AG04450 (cell line): ENCODE measurements around the gene CA11. TPM values are rescaled to one million over a fixed set of nuclear protein-coding genes. Genes with fewer than 3 reads are reported as not detected.

Experiments
- CTCF ChIA-PET: fragments of 300-600, 350-600 bp; formaldehyde crosslinking; extraction: SDS; loops from one replicate; lab custom pipeline; 2022; ENCODE audit warnings: antibody characterized with exemption, inconsistent platforms; lab: Charles Lee
- POLR2A ChIA-PET: fragments of 350-600 bp; formaldehyde crosslinking; extraction: SDS; loops from one replicate; lab custom pipeline; 2021; ENCODE audit warnings: antibody characterized with exemption, inconsistent platforms; lab: Yijun Ruan, JAX
- DNase-seq: peaks from one replicate; pipeline ENCODE4 v3.0.0-alpha.2; 2011; ENCODE audit warnings: low read depth, low spot score
- H3K27ac ChIP-seq: one replicate; pipeline ENCODE4 v1.5.1; 2012; ENCODE audit warnings: low read depth, low read length, control low read depth
- H3K27me3 ChIP-seq: one replicate; pipeline ENCODE4 v1.6.0; 2012; ENCODE audit warnings: low read length; ENCODE audit not compliant: control insufficient read depth, insufficient read depth
- H3K4me3 ChIP-seq: 2 replicates; pipeline ENCODE4 v1.5.1; 2011; ENCODE audit warnings: mild to moderate bottlenecking, low read depth, low read length, control low read depth
- H3K9me3 ChIP-seq: 2 replicates; pipeline ENCODE4 v1.5.1; 2012; ENCODE audit warnings: low read length; ENCODE audit not compliant: control insufficient read depth, insufficient read depth
- polyA plus RNA-seq: library from polyadenylated mRNA; depleted of rRNA; stranded (reverse); fragments of >200 nt; gene quantifications from 2 replicates; pipeline ENCODE4 v1.2.3, GENCODE V29; 2011
- TF ChIP-seq, protein P1 (sequence below): IDR thresholded peaks from 2 replicates; pipeline ENCODE4 v1.5.1; 2011; ENCODE audit warnings: low read depth, low read length, control low read depth, inconsistent platforms

Gene CA11
- polyA plus RNA-seq, 1 experiment: 3.7 TPM

DNA sequence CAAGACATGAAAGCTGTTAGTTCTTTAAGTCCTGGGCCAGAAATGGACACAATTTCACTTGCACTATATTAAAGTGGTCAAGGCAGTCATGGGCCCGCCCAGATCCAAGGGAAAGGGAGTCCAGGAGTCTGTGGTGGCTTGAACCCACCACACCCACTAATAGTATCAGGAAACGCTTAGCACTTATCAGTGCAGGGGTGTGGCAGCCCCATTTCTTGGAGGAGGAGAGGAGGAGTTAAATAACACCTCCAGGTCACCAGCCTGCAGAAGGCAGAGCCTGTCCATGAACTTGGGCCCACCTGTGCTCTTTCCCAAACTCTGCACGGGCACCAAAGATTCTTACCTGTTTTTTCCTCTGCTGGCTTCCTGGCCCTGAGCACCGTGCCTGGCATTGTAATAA is 32.2 kb upstream of the CA11 start:
- TF ChIP-seq, protein P1, sequence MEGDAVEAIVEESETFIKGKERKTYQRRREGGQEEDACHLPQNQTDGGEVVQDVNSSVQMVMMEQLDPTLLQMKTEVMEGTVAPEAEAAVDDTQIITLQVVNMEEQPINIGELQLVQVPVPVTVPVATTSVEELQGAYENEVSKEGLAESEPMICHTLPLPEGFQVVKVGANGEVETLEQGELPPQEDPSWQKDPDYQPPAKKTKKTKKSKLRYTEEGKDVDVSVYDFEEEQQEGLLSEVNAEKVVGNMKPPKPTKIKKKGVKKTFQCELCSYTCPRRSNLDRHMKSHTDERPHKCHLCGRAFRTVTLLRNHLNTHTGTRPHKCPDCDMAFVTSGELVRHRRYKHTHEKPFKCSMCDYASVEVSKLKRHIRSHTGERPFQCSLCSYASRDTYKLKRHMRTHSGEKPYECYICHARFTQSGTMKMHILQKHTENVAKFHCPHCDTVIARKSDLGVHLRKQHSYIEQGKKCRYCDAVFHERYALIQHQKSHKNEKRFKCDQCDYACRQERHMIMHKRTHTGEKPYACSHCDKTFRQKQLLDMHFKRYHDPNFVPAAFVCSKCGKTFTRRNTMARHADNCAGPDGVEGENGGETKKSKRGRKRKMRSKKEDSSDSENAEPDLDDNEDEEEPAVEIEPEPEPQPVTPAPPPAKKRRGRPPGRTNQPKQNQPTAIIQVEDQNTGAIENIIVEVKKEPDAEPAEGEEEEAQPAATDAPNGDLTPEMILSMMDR: no peak
- POLR2A ChIA-PET: no interaction called here
- peaks cover 3% of the 10 kb centered on the region; the same call in 1 of the 2 replicates for H3K9me3 ChIP-seq
- no peak overlapping the region for H3K4me3 ChIP-seq
- CTCF ChIA-PET: no interaction called here
- DNase-seq: no peak
- peaks cover 7% of the 10 kb centered on the region for H3K27me3 ChIP-seq
- H3K27ac ChIP-seq: no peak overlapping the region

DNA sequence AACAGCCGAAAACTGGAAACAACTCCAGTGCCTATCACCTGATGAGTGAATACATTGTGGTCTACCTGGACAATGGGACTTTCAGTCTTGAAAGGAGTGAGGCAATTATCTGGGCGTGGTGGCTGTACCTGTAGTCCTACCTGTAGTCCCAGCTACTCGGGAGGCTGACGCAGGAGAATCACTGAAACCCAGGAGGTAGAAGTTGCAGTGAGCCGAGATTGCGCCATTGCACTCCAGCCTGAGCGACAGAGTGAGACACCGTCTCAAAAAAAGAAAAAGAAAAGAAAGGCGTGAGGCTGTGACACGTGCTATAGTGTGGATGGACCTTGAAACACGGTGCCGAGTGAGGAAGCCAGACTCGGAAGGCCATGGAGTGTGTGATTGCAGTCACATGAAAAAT is 30.9 kb upstream of the CA11 start:
- H3K27me3 ChIP-seq: peaks cover 10% of the 10 kb centered on the region
- H3K4me3 ChIP-seq: no peak overlapping the region
- ChIA-PET CTCF (no interaction called here), POLR2A (interaction anchor here (0.7 kb wide), 1 partner anchor 10 kb away, joined by 4 read pairs; no protein-coding TSS in a partner anchor)
- H3K27ac ChIP-seq: no peak overlapping the region
- TF ChIP-seq, protein P1: no peak
- peaks cover 3% of the 10 kb centered on the region; the same call in 1 of the 2 replicates for H3K9me3 ChIP-seq
- DNase-seq: no peak

DNA sequence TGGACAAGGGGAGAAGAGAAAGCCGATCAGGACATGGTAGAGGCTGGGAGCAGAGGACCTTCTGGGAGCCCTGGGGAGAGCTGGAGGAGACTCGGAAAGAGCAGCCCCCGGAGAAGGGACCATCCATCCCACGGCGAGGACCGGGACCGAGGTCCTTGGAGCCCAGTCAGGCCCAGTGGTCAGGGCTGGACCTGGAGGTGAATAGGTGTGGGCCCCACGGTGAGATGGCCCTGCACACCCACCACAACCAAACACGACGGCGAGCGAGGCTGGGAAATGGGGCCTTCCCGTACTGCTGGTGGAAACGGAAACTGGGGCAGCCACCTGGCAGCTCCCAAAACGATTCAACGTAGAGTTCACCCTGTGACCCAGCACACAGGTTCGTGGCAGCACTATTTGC is 30.5 kb upstream of the CA11 start:
- Histone ChIP-seq H3K27me3 (peaks cover 7% of the 10 kb centered on the region), H3K27ac (no peak overlapping the region), H3K4me3 (no peak overlapping the region), H3K9me3 (peaks cover 3% of the 10 kb centered on the region; the same call in 1 of the 2 replicates)
- POLR2A ChIA-PET: no interaction called here
- CTCF ChIA-PET: interaction anchor here (1.1 kb wide), 1 partner anchor 15 kb away, joined by 3 read pairs; no protein-coding TSS in a partner anchor
- TF ChIP-seq, protein P1: no peak
- no peak for DNase-seq

DNA sequence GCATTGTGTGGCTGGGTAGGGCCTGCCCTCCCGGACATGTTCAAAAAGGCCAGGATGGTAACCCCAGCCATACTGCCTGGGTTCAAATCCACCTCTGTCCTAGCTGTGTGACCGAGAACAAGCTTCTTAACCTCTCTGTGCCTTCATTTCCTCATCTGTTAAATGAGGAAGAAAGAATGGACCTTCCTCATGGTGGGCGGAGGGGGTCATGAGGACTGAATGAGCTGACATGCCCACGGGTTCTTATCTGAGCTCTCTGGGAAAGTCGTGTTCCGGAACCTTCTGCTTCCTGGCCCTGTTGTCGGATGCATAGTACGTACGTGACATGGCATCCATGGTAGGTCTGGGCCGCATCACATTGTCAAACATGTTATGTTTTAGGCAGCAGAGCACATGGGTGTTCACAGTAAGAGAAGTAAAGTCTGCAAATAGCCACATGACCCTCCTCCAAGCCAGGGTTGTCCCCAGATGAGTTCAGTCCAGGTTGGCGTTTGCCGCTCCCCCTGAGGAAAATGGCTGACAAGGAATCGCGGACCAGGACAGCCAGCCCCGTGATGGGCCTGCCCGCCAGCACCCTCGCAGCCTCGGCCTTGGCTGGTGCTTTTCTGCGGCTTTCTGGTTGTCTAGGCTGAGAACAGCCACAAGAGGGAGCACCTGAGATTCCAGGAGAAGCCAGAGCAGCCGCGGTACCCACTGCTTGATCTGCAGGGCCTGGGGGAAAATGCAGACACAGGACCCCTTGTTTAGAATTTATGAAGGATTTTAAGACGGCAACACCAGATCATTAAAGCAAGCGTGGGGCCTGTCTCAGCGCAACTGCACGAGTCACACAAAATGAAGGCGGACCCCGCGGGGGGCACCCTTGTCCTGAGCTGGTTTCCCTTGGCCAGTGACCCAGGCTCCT is 29.2 kb upstream of the CA11 start:
- Histone ChIP-seq H3K27me3 (peaks cover 7% of the 10 kb centered on the region), H3K27ac (no peak overlapping the region), H3K9me3 (peaks cover 3% of the 10 kb centered on the region; the same call in 1 of the 2 replicates), H3K4me3 (no peak overlapping the region)
- no peak for DNase-seq
- ChIA-PET CTCF (interaction anchor here (0.5 to 2.3 kb wide), 21 partner anchors 10 to 117 kb away, joined by 3 to 22 read pairs (median 4); partner anchors contain the start of genes CA11 and FUT2), POLR2A (no interaction called here)
- TF ChIP-seq, protein P1: peak; percentile 86
